Astrocyte (in vitro differentiated cells and primary cell): ENCODE data around the gene SLC25A3. TPM values are rescaled to one million over a fixed set of nuclear protein-coding genes. Genes with fewer than 3 reads are reported as not detected.
A peak's percentile ranks its signal among the peaks of the same experiment; 100 is the strongest.

Source experiments
- DNase-seq: peaks from one replicate; pipeline ENCODE4 v3.0.0-alpha.2; 2010; ENCODE audit warnings: low read depth
- FAIRE-seq: peaks from 2 replicates; lab custom pipeline; 2011; peaks lifted over from hg19 to GRCh38; lab: Jason Lieb, UNC
- H2AFZ ChIP-seq: 2 replicates; pipeline ENCODE4 v1.6.0; 2012; ENCODE audit warnings: low read depth, low read length, inconsistent platforms
- H3K27ac ChIP-seq: 2 replicates; pipeline ENCODE4 v1.5.1; 2011; ENCODE audit warnings: low read depth, low read length, inconsistent platforms
- H3K27me3 ChIP-seq: 2 replicates; pipeline ENCODE4 v1.6.0; 2011; ENCODE audit warnings: low read length, inconsistent platforms; ENCODE audit not compliant: insufficient read depth
- H3K36me3 ChIP-seq: 2 replicates; pipeline ENCODE4 v1.5.1; 2011; ENCODE audit warnings: low read length, inconsistent platforms; ENCODE audit not compliant: insufficient read depth
- H3K4me1 ChIP-seq: 2 replicates; pipeline ENCODE4 v1.5.1; 2011; ENCODE audit warnings: low read length, inconsistent platforms; ENCODE audit not compliant: insufficient read depth
- H3K4me2 ChIP-seq: 2 replicates; pipeline ENCODE4 v1.6.0; 2012; ENCODE audit warnings: low read length, inconsistent platforms
- H3K4me3 ChIP-seq: 2 replicates; pipeline ENCODE4 v1.5.1; 2011; ENCODE audit warnings: low read depth, mild to moderate bottlenecking, low read length, inconsistent platforms; ENCODE audit not compliant: insufficient read depth
- H3K79me2 ChIP-seq: 2 replicates; pipeline ENCODE4 v1.6.0; 2012; ENCODE audit warnings: mild to moderate bottlenecking, low read length, inconsistent platforms; ENCODE audit not compliant: insufficient read depth
- H3K9ac ChIP-seq: 2 replicates; pipeline ENCODE4 v1.6.0; 2012; ENCODE audit warnings: mild to moderate bottlenecking, low read length, inconsistent platforms
- H3K9me3 ChIP-seq: 2 replicates; pipeline ENCODE4 v1.5.1; 2012; ENCODE audit warnings: low read depth, mild to moderate bottlenecking, low read length, inconsistent platforms; ENCODE audit not compliant: insufficient read depth
- H4K20me1 ChIP-seq: 2 replicates; pipeline ENCODE4 v1.6.0; 2012; ENCODE audit warnings: low read length, inconsistent platforms; ENCODE audit not compliant: insufficient read depth
- H3K27ac Mint-ChIP-seq: one replicate; pipeline ENCODE4 v1.8.0; 2021; ENCODE audit warnings: mild to moderate bottlenecking, mixed read lengths; ENCODE audit not compliant: unreplicated experiment
- H3K27me3 Mint-ChIP-seq: one replicate; pipeline ENCODE4 v1.8.0; 2021; ENCODE audit warnings: low read depth, mixed read lengths; ENCODE audit not compliant: unreplicated experiment
- H3K36me3 Mint-ChIP-seq: one replicate; pipeline ENCODE4 v1.8.0; 2021; ENCODE audit warnings: low read depth, mixed read lengths; ENCODE audit not compliant: unreplicated experiment
- H3K4me1 Mint-ChIP-seq: one replicate; pipeline ENCODE4 v1.8.0; 2021; ENCODE audit warnings: low read depth, mixed read lengths; ENCODE audit not compliant: unreplicated experiment
- H3K4me3 Mint-ChIP-seq: one replicate; pipeline ENCODE4 v1.8.0; 2021; ENCODE audit warnings: mild to moderate bottlenecking, moderate library complexity, mixed read lengths; ENCODE audit not compliant: unreplicated experiment
- H3K9me3 Mint-ChIP-seq: one replicate; pipeline ENCODE4 v1.8.0; 2021; ENCODE audit warnings: mild to moderate bottlenecking, mixed read lengths; ENCODE audit not compliant: unreplicated experiment
- CTCF ChIP-seq: IDR thresholded peaks from 2 replicates; pipeline ENCODE4 v1.5.1; 2011; ENCODE audit warnings: low read depth, mild to moderate bottlenecking, inconsistent platforms, low read length, moderate library complexity; ENCODE audit not compliant: insufficient read depth
- EZH2 ChIP-seq: IDR thresholded peaks from 2 replicates; pipeline ENCODE4 v1.6.1; 2012; ENCODE audit warnings: mild to moderate bottlenecking, low read length, inconsistent platforms; ENCODE audit not compliant: insufficient read depth
- total RNA-seq: library from RNA; stranded (reverse); gene quantifications from 2 replicates; pipeline ENCODE4 v1.2.1, GENCODE V29; 2021

The SLC25A3 gene
- total RNA-seq, 1 donor from 2014 or later, result 660 TPM

DNA sequence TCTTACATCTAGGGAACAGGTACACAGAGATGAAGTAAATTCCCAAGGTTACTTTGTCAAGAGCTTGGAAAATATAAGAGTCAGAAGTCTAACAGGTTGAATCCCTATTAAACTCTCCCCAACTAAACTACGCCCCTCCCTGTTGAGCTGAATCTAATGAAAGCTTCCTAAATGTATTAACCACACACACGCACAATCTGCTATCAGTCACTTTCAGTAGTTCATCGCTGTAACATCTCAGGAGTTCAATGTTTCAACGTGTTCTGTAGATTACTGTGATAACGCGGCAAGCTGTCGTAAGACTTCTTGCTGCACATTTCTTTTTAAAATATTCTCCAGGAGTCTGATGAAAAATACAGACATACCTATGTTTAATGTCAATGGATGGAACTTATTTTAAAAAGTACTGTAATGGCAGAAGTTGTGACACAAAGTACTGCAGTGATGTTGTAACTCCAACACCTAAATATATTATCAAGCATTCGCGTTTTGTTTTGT lies 612 bp upstream of the SLC25A3 start:
- H3K9ac ChIP-seq, result peak overlapping the region; percentile 99
- peaks cover 13% of the 10 kb centered on the region for H3K4me1 Mint-ChIP-seq
- H3K36me3 ChIP-seq, result peaks cover 26% of the 10 kb centered on the region
- peak overlapping the region; percentile 95 for H3K27ac Mint-ChIP-seq
- peaks cover 11% of the 10 kb centered on the region for H3K4me1 ChIP-seq
- peaks cover 45% of the 10 kb centered on the region for H3K79me2 ChIP-seq
- no peaks in the 10 kb centered on the region for H3K27me3 ChIP-seq
- H3K36me3 Mint-ChIP-seq, result peaks cover 8% of the 10 kb centered on the region
- peak overlapping the region; percentile 97 for H3K4me3 ChIP-seq
- peak overlapping the region; percentile 97 for H3K4me3 Mint-ChIP-seq
- FAIRE-seq (no peak), DNase-seq (no peak)
- peaks cover 1% of the 10 kb centered on the region for H3K27me3 Mint-ChIP-seq
- H3K9me3 ChIP-seq, result no peaks in the 10 kb centered on the region
- peak overlapping the region; percentile 84 for H3K4me2 ChIP-seq
- H4K20me1 ChIP-seq, result peaks cover 40% of the 10 kb centered on the region
- no peaks in the 10 kb centered on the region for H3K9me3 Mint-ChIP-seq
- peak overlapping the region; percentile 59 for H2AFZ ChIP-seq
- peak overlapping the region; percentile 63 for H3K27ac ChIP-seq
- TF ChIP-seq CTCF (no peak), EZH2 (no peak)

DNA sequence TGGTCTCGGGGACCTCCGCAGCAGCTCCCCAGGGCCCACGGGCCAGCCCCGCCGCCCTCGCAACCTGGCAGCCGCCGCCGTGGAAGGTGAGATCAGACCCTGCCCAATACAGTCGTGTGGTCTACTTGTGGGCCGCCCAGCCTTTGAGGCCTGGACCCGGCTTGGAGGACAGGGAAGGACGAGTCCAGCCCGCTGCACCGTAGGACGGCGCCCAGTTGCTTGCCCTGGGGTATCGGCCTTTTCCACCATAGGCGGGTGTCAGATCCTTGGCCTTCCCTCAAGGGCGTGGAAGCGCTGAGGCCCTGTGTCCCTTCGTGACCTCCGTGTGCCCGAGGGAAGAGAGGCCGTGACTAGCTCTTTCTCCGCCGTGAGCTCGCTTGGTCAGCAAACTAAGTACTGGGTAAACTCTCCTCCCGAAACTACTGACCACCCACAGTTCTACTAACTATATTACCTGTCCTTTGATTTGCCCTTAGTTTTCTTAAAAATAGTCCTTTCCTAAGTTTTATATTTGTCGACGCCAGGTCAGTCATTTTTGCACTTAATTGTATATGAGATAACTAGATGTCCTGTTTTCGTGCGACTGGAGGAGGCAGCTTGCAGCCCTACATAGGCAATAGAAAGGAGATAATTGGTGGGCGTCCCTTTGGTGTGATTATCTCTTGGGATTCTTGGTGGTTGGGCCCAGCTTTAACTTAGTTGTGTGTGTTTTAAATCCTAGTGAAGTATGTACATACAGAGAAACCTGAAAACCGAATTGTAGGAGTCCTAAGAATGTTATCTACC lies 757 bp downstream of the SLC25A3 start:
- peaks cover 11% of the 10 kb centered on the region for H3K36me3 Mint-ChIP-seq

More for the DNA sequence above, 757 bp downstream of the SLC25A3 start:
- peak overlapping the region; percentile 91 for H3K27ac ChIP-seq
- peak overlapping the region; percentile 97 for H3K4me3 ChIP-seq
- Mint-ChIP-seq H3K4me1 (peaks cover 13% of the 10 kb centered on the region), H3K27me3 (peaks cover 1% of the 10 kb centered on the region), H3K4me3 (peak overlapping the region; percentile 97), H3K9me3 (no peaks in the 10 kb centered on the region), H3K27ac (peak overlapping the region; percentile 95)
- H2AFZ ChIP-seq, result no peak overlapping the region
- H3K4me1 ChIP-seq, result peaks cover 11% of the 10 kb centered on the region
- peak overlapping the region; percentile 89 for H3K4me2 ChIP-seq
- no peaks in the 10 kb centered on the region for H3K9me3 ChIP-seq
- FAIRE-seq (no peak), DNase-seq (no peak)
- H3K36me3 ChIP-seq, result peaks cover 35% of the 10 kb centered on the region
- peak overlapping the region; percentile 99 for H3K9ac ChIP-seq
- no peak for TF ChIP-seq CTCF
- no peak for TF ChIP-seq EZH2
- peaks cover 52% of the 10 kb centered on the region for H4K20me1 ChIP-seq
- peaks cover 53% of the 10 kb centered on the region for H3K79me2 ChIP-seq
- no peaks in the 10 kb centered on the region for H3K27me3 ChIP-seq
